NT2/D1 (cell line): ENCODE measurements around the gene DTD1.

Experiments
- SUZ12 ChIP-seq: IDR thresholded peaks from 2 replicates; pipeline ENCODE4 v1.6.1; 2011; ENCODE audit not compliant: insufficient read length, insufficient read depth; ENCODE audit errors: extremely low read depth
- YY1 ChIP-seq: IDR thresholded peaks from 2 replicates; pipeline ENCODE4 v1.6.1; 2011; ENCODE audit not compliant: insufficient read length, insufficient read depth
- ZNF274 ChIP-seq: IDR thresholded peaks from 2 replicates; pipeline ENCODE4 v1.6.1; 2011; ENCODE audit warnings: mild to moderate bottlenecking, low read depth, low read length

DNA sequence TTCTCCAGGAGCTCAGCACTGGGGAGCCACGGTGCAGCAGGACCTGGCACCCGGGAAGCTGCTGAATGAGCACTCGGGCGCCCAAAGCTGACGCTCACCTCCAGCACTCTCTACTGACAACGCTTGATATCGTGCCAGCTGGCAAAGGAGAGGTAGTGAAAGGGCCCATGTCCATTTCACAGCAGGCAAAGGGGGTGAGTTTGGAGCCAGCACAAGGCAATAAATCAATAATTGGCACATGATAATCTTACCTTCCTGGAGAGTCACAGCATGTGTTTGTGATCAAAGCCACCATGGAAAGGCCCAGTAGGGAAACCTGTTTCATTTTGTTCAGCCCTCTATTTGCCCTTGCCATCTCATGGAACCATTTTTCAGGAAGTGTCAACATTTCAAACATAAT is 43.9 kb upstream of the DTD1 start:
- TF ChIP-seq YY1 (no peak), SUZ12 (no peak), ZNF274 (no peak)
